SK-N-SH (cell line): ENCODE measurements around the gene SPRY2.

Experiments
- CTCF ChIP-seq: fragments of 200-600 bp; sonication (generic); IDR thresholded peaks from 2 replicates; pipeline ENCODE4 v1.6.1; 2017; ENCODE audit warnings: antibody characterized with exemption, mild to moderate bottlenecking, moderate library complexity
- EP300 ChIP-seq, 2 experiments: IDR thresholded peaks; 2 replicates each; pipeline versions ENCODE4 v1.4.0 to v1.6.1; 2012; ENCODE audit warnings: borderline replicate concordance in 1 of 2, low read depth in 1 of 2, low read length in 1 of 2
- NFIC ChIP-seq: IDR thresholded peaks from 2 replicates; pipeline ENCODE4 v1.4.0; 2012; ENCODE audit warnings: borderline replicate concordance
- POLR2AphosphoS5 ChIP-seq: IDR thresholded peaks from 2 replicates; pipeline ENCODE4 v1.6.1; 2012; ENCODE audit warnings: low read depth, low read length
- RXRA ChIP-seq: IDR thresholded peaks from 2 replicates; pipeline ENCODE4 v1.4.0; 2012; ENCODE audit warnings: low read depth, mild to moderate bottlenecking, borderline replicate concordance

DNA sequence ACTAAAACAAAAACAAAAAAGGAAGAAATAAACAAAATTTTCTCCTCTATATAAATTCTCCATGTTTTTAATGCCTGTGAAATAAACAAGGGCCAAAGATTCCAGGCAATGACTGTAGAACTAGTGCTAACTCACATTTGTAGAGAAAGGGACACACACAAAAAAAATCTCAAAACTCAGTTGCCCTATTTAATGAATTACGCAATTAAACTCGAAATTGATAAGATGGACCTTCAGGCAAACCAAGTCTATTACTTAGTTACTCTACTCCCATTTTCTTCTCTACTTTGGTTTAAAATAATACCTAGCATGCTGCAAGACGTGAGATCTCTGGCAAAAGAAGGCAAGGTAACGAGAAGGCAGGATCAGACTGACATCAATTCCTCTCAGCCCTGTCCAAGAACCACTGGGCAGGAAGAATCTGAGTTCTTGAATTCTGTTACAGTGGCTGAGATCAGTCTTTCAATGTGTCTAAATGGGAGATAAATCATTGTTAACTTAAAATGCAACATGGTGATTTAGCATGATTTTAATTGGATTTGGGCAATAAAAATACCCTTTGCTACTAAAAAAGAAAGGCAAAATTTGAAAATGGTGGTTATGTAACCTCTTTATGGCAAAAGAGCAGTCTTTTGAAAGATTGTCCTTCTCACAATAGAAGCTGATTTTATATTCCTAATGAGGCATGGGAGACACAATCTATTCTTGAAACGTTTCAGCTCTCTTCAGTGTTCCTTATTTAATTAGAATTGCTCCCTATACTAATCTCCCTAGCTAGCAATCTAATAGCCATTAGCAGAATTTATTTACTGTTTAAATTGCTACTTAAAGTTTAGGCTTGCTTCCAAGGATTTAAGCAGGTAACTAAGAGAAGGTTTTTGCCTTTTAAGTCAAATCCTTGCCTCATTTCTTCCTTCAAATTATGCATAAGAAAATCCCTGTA lies 25.9 kb downstream of the SPRY2 start:
- no peak for TF ChIP-seq CTCF
- no peak for TF ChIP-seq POLR2AphosphoS5
- no peak for TF ChIP-seq NFIC
- TF ChIP-seq EP300 (IDR thresholded peaks at IDR 0.05; ENCODE audit: borderline replicate concordance in 1 of 2, low read depth in 1 of 2, low read length in 1 of 2) = no peak
- no peak for TF ChIP-seq RXRA
